PC-3 (cell line): ENCODE results near the gene PGM2L1.

Experiments used
- EZH2 ChIP-seq: fragments of 300-600 bp; sonication (generic); IDR thresholded peaks from one replicate; pipeline ENCODE4 v1.6.1; 2017; ENCODE audit warnings: antibody characterized with exemption, mild to moderate bottlenecking, low read length; ENCODE audit not compliant: unreplicated experiment
- TF ChIP-seq, protein P1 (sequence below): fragments of 300-600 bp; sonication (generic); conservative IDR thresholded peaks from 2 replicates; pipeline ENCODE4 v1.5.1; 2017; ENCODE audit warnings: antibody characterized with exemption, low read depth, mild to moderate bottlenecking, low read length

DNA sequence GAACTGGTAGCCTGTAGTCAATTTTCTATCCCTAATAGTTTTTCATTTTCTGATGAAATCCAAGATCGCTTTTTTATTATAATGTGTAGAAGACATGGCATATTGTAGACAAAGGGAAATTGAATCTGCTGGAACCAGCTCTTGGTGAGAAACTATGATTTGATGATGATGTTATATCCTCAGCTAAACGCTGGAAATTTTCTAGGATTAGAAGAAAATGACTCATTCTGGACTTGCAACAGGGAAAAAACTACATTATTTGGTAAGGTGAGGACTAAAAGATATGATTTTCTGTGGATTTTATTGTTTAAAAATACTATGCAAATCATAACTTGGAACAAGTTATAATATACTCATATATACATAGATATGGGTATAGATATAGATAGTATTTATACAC is 14.1 kb upstream of the PGM2L1 start:
- TF ChIP-seq, protein P1, sequence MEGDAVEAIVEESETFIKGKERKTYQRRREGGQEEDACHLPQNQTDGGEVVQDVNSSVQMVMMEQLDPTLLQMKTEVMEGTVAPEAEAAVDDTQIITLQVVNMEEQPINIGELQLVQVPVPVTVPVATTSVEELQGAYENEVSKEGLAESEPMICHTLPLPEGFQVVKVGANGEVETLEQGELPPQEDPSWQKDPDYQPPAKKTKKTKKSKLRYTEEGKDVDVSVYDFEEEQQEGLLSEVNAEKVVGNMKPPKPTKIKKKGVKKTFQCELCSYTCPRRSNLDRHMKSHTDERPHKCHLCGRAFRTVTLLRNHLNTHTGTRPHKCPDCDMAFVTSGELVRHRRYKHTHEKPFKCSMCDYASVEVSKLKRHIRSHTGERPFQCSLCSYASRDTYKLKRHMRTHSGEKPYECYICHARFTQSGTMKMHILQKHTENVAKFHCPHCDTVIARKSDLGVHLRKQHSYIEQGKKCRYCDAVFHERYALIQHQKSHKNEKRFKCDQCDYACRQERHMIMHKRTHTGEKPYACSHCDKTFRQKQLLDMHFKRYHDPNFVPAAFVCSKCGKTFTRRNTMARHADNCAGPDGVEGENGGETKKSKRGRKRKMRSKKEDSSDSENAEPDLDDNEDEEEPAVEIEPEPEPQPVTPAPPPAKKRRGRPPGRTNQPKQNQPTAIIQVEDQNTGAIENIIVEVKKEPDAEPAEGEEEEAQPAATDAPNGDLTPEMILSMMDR = no peak
- TF ChIP-seq EZH2 = no peak
